Heart left ventricle (tissue), 16 donors: ENCODE data around the gene DOCK1. TPM values are rescaled to one million over a fixed set of nuclear protein-coding genes. Genes with fewer than 3 reads are reported as not detected.

Source experiments
- ATAC-seq, 4 donors: fragments of 200-7000 bp; cut with Tn5 transposase; one replicate each; pipeline ENCODE4 v1.9.1; 2020 to 2022; ENCODE audit warnings: moderate library complexity in 4 of 4, mild to moderate bottlenecking in 3 of 4, moderate number of reproducible peaks in 1 of 4
- DNase-seq, 5 donors: peaks; one replicate each; pipeline ENCODE4 v3.0.0-alpha.2; 2020
- H3K27ac ChIP-seq, 12 donors: fragments of 200-600 bp; sonication (generic) in 4 of 12; one replicate each; pipeline versions ENCODE4 v1.5.0 to v1.8.0; 2016 to 2022; ENCODE audit warnings: mild to moderate bottlenecking in 2 of 12
- H3K27me3 ChIP-seq, 9 donors: fragments of 200-600 bp; sonication (generic) in 2 of 9; one replicate each; pipeline versions ENCODE4 v1.5.1 to v1.8.0; 2016 to 2022; ENCODE audit warnings: mild to moderate bottlenecking in 3 of 9
- H3K36me3 ChIP-seq, 9 donors: fragments of 200-600 bp; sonication (generic) in 2 of 9; one replicate each; pipeline versions ENCODE4 v1.5.0 to v1.8.0; 2018 to 2022; ENCODE audit warnings: mild to moderate bottlenecking in 2 of 9
- H3K4me1 ChIP-seq, 12 donors: fragments of 200-600 bp; sonication (generic) in 4 of 12; one replicate each; pipeline versions ENCODE4 v1.5.0 to v1.8.0; 2016 to 2022; ENCODE audit warnings: mild to moderate bottlenecking in 3 of 12
- H3K4me3 ChIP-seq, 12 donors: fragments of 200-600 bp; sonication (generic) in 4 of 12; one replicate each; pipeline versions ENCODE4 v1.5.0 to v1.8.0; 2017 to 2022; ENCODE audit warnings: mild to moderate bottlenecking in 9 of 12, moderate library complexity in 4 of 12
- H3K9me3 ChIP-seq, 12 donors: fragments of 200-600 bp; sonication (generic) in 4 of 12; one replicate each; pipeline versions ENCODE4 v1.5.0 to v1.8.0; 2016 to 2022; ENCODE audit warnings: mild to moderate bottlenecking in 1 of 12
- CTCF ChIP-seq, 12 donors: fragments of 200-600 bp; sonication (generic) in 4 of 12; IDR thresholded peaks; one replicate each; pipeline versions ENCODE4 v1.5.0 to v1.8.0; 2018 to 2022; ENCODE audit warnings: antibody characterized with exemption in 12 of 12, mild to moderate bottlenecking in 5 of 12
- POLR2A ChIP-seq, 2 donors: fragments of 450-650 bp; IDR thresholded peaks; one replicate each; pipeline ENCODE4 v1.6.1; 2017; ENCODE audit warnings: antibody characterized with exemption in 2 of 2, mild to moderate bottlenecking in 2 of 2, moderate library complexity in 2 of 2
- WGBS, 4 donors: extraction: QIAGEN DNeasy Blood & Tissue Kit in 2 of 4; methylation state at CpG; one replicate each; pipeline versions ENCODE4 v1.1.5 to v1.1.7; 2013 to 2018; 5-methylcytosine and 5-hydroxymethylcytosine counted together
- intact Hi-C, 10 donors: fragments of 100-400 bp; cut with DNase I; formaldehyde crosslinking; loops; one replicate each; pipeline versions ENCODE4 v1.11.1 to v1.14.2; 2022
- polyA plus RNA-seq, 2 donors: library from polyadenylated mRNA; stranded (reverse); fragments of 200-250 nt; gene quantifications; one replicate each; pipeline ENCODE4 v1.2.3, GENCODE V29; 2013
- total RNA-seq, 9 donors: library from RNA; depleted of rRNA in 2 of 9; stranded (reverse); fragments of >200 nt in 2 of 9; fragmentation: NEBNext Ultra II Directional in 3 of 9; extraction: Animal tissue kit (Norgen Biotek cat#: 25700) in 3 of 9; gene quantifications; one replicate each; pipeline versions ENCODE4 v1.1.0 to v1.2.4, GENCODE V29; 2016 to 2023
- donor health status: ischemic (EF 13 %, LVEDD 7.1; RV severe dilation, severe dysfunction).
- donor health status: healthy with polysubstance abuse.
- donor health status: DM: no; HTN: yes; CAD: no.
- donor health status: DM: no; HTN: no; CAD: no.
- donor health status: ischemic (EF 25% LVEDD 6.9; RV normal size, moderate dysfunction).
- donor health status: ischemic (EF 25% LVEDD 5.7; RV mildly dilated, moderate dysfunction).
- donor health status: healthy.
- donor health status: DM: yes; HTN: yes; CAD: no.
- donor health status: ischemic (EF 35%, LVEDD 5.7; RV mildly dilated, moderate dysfunction).
- donor health status: nonischemic (EF 11% LVEDD 7.7; RV severe dilation, severe dysfunction).
- donor health status: DM: yes; HTN: yes; CAD: no.
- donor health status: PGD.
- donor health status: ischemic (EF 29% LVEDD 5.4; RV normal size, mild dysfunction).
- donor health status: nonischemic (EF 23%, LVEDD 6.1; RV moderate dilation, normal function).

Gene DOCK1
- total and polyA plus RNA-seq, 11 donors = 5.0 to 31.6 (median 18.6) TPM

- no peak for TF ChIP-seq POLR2A (IDR thresholded peaks at IDR 0.05)
- TF ChIP-seq CTCF (IDR thresholded peaks at IDR 0.05) = no peak
- WGBS, 4 donors = 89 to 98% (median 94%) methylated on average over 13 of the region's 13 CpGs
- intact Hi-C loops = no loop called here
- Histone ChIP-seq H3K27ac (no peak overlapping the region), H3K4me1 (no peaks in the 10 kb centered on the region), H3K36me3 (peaks cover 0 to 77% (median 65%) of the 10 kb centered on the region in 9 donors), H3K9me3 (no peaks in the 10 kb centered on the region), H3K27me3 (no peaks in the 10 kb centered on the region), H3K4me3 (no peak overlapping the region)
- no peak for DNase-seq
- ATAC-seq = no peak
Measured at GRCh38 chr10:127444155-127444554, 538.9 kb downstream of the DOCK1 start.

- Histone ChIP-seq H3K36me3 (peaks cover 0 to 82% (median 60%) of the 10 kb centered on the region in 9 donors), H3K27me3 (no peaks in the 10 kb centered on the region), H3K4me3 (no peak overlapping the region), H3K4me1 (no peaks in the 10 kb centered on the region), H3K27ac (no peak overlapping the region), H3K9me3 (no peaks in the 10 kb centered on the region)
- ATAC-seq = no peak
- WGBS, 4 donors = 91 to 93% (median 91%) methylated on average over 17 of the region's 17 CpGs
- no peak for DNase-seq
- intact Hi-C loops = no loop called here
- TF ChIP-seq POLR2A (IDR thresholded peaks at IDR 0.05) (no peak), CTCF (IDR thresholded peaks at IDR 0.05) (no peak)
Measured at GRCh38 chr10:127447197-127447596, 542.0 kb downstream of the DOCK1 start.

GRCh38 chr10:127449490-127449889, 544.3 kb downstream of the DOCK1 start:
- no peaks in the 10 kb centered on the region for H3K4me1 ChIP-seq
- intact Hi-C loops = no loop called here
- H3K36me3 ChIP-seq = peaks cover 0 to 87% (median 50%) of the 10 kb centered on the region in 9 donors
- DNase-seq (no peak), ATAC-seq (no peak)
- H3K27ac ChIP-seq = no peak overlapping the region
- H3K27me3 ChIP-seq = no peaks in the 10 kb centered on the region
- H3K9me3 ChIP-seq = no peaks in the 10 kb centered on the region
- no peak for TF ChIP-seq CTCF (IDR thresholded peaks at IDR 0.05)
- no peak for TF ChIP-seq POLR2A (IDR thresholded peaks at IDR 0.05)
- 60 to 94% (median 63%) methylated on average over 3 of the region's 3 CpGs for WGBS, 4 donors
- no peak overlapping the region for H3K4me3 ChIP-seq

- Histone ChIP-seq H3K4me1 (no peaks in the 10 kb centered on the region), H3K4me3 (no peak overlapping the region), H3K27me3 (no peaks in the 10 kb centered on the region), H3K27ac (no peak overlapping the region), H3K36me3 (peaks cover 0 to 76% (median 38%) of the 10 kb centered on the region in 9 donors), H3K9me3 (no peaks in the 10 kb centered on the region)
- intact Hi-C loops = no loop called here
- no peak for DNase-seq
- TF ChIP-seq CTCF (IDR thresholded peaks at IDR 0.05) (no peak), POLR2A (IDR thresholded peaks at IDR 0.05) (no peak)
- 84 to 100% (median 94%) methylated on average over 3 to 4 of the region's 4 CpGs for WGBS, 4 donors
- no peak for ATAC-seq
Measured at GRCh38 chr10:127450644-127451043, 545.4 kb downstream of the DOCK1 start.
